ENCODE measurements around the gene KCNJ10. TPM values are rescaled to one million over a fixed set of nuclear protein-coding genes. Genes with fewer than 3 reads are reported as not detected.

Gene KCNJ10
- total RNA-seq, 1 experiment from 2014 or later = 0.08 TPM

- Histone ChIP-seq H3K4me3 (ENCODE audit: low read depth in 2 of 2, low read length in 2 of 2) (no peak overlapping the region), H3K4me1 (ENCODE audit: control insufficient read depth, insufficient read depth, low read length) (no peaks in the 10 kb centered on the region), H3K36me3 (ENCODE audit: control insufficient read depth, insufficient read depth, low read length) (no peaks in the 10 kb centered on the region), H3K27me3 (ENCODE audit: control insufficient read depth, insufficient read depth, low read length) (peaks cover 9% of the 10 kb centered on the region), H3K27ac (ENCODE audit: low read length) (no peak overlapping the region), H3K9me3 (ENCODE audit: control insufficient read depth, insufficient read depth, low read depth, low read length) (no peaks in the 10 kb centered on the region)
- ATAC-seq = no peak
- in situ Hi-C loops (cut with HindIII; ENCODE audit: low pct_unique_long_range_greater_than_20kb, low sequenced_read_pairs) = no loop called here
- CTCF ChIA-PET = no interaction called here
- POLR2A ChIA-PET = no interaction called here
- DNase-seq (ENCODE audit: low read depth, low spot score) = no peak
- no peak for TF ChIP-seq TCF7L2 (IDR thresholded peaks at IDR 0.05; ENCODE audit: low read depth, low read length)
- no peak for TF ChIP-seq CTCF (IDR thresholded peaks at IDR 0.05)
- TF ChIP-seq POLR2AphosphoS5 (IDR thresholded peaks at IDR 0.05; ENCODE audit: low read depth, low read length) = no peak
- TF ChIP-seq REST (IDR thresholded peaks at IDR 0.05; ENCODE audit: insufficient read depth in 1 of 2, low read depth in 2 of 2, low read length in 1 of 2) = no peak
- TF ChIP-seq SIN3A (IDR thresholded peaks at IDR 0.05; ENCODE audit: borderline replicate concordance, insufficient read depth, low read depth, low read length) = no peak
- BruUV-seq (replicated peaks) = no TSS peak
- intact Hi-C loops (cut with micrococcal nuclease; ENCODE audit: unreplicated experiment) = no loop called here
Observed at GRCh38 chr1:159988006-159988405, 82.0 kb downstream of the KCNJ10 start.

DNA sequence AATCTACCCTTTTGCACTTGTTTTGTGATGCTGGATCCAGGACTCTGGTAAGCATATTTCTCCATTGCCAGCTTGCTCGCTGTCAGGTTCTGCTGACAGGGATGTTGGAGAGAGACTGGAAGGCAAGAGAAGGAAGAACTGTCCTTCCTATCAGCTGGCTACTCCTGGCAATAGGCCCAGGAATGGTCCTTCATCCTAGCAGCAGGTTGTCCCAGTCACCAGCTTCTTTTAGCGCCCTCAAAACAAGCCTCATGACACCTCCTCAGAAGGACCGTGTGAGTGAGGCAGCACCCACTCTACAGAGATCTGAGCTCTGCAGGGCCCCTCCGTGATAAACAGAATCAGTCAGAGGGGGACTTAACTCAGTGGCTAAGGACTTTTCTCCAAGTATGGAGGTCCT, 82.8 kb downstream of the KCNJ10 start:
- Histone ChIP-seq H3K4me1 (ENCODE audit: control insufficient read depth, insufficient read depth, low read length) (no peaks in the 10 kb centered on the region), H3K27me3 (ENCODE audit: control insufficient read depth, insufficient read depth, low read length) (peaks cover 10% of the 10 kb centered on the region), H3K36me3 (ENCODE audit: control insufficient read depth, insufficient read depth, low read length) (no peaks in the 10 kb centered on the region), H3K27ac (ENCODE audit: low read length) (no peak overlapping the region), H3K9me3 (ENCODE audit: control insufficient read depth, insufficient read depth, low read depth, low read length) (no peaks in the 10 kb centered on the region), H3K4me3 (ENCODE audit: low read depth in 2 of 2, low read length in 2 of 2) (no peak overlapping the region)
- no TSS peak for BruUV-seq (replicated peaks)
- ChIA-PET CTCF (no interaction called here), POLR2A (no interaction called here)
- TF ChIP-seq SIN3A (IDR thresholded peaks at IDR 0.05; ENCODE audit: borderline replicate concordance, insufficient read depth, low read depth, low read length) (no peak), CTCF (IDR thresholded peaks at IDR 0.05) (no peak), POLR2AphosphoS5 (IDR thresholded peaks at IDR 0.05; ENCODE audit: low read depth, low read length) (no peak), TCF7L2 (IDR thresholded peaks at IDR 0.05; ENCODE audit: low read depth, low read length) (no peak), REST (IDR thresholded peaks at IDR 0.05; ENCODE audit: insufficient read depth in 1 of 2, low read depth in 2 of 2, low read length in 1 of 2) (no peak)
- intact Hi-C loops (cut with micrococcal nuclease; ENCODE audit: unreplicated experiment) (no loop called here), in situ Hi-C loops (cut with HindIII; ENCODE audit: low pct_unique_long_range_greater_than_20kb, low sequenced_read_pairs) (no loop called here)
- no peak for ATAC-seq
- DNase-seq (ENCODE audit: low read depth, low spot score) = no peak
